Astrocyte (in vitro differentiated cells and primary cell): ENCODE results near the gene SH2D7. TPM values are rescaled to one million over a fixed set of nuclear protein-coding genes. Genes with fewer than 3 reads are reported as not detected.

ENCODE experiments used
- DNase-seq: peaks from one replicate; pipeline ENCODE4 v3.0.0-alpha.2; 2010; ENCODE audit warnings: low read depth
- FAIRE-seq: peaks from 2 replicates; lab custom pipeline; 2011; peaks lifted over from hg19 to GRCh38; lab: Jason Lieb, UNC
- H2AFZ ChIP-seq: 2 replicates; pipeline ENCODE4 v1.6.0; 2012; ENCODE audit warnings: low read depth, low read length, inconsistent platforms
- H3K27ac ChIP-seq: 2 replicates; pipeline ENCODE4 v1.5.1; 2011; ENCODE audit warnings: low read depth, low read length, inconsistent platforms
- H3K27me3 ChIP-seq: 2 replicates; pipeline ENCODE4 v1.6.0; 2011; ENCODE audit warnings: low read length, inconsistent platforms; ENCODE audit not compliant: insufficient read depth
- H3K36me3 ChIP-seq: 2 replicates; pipeline ENCODE4 v1.5.1; 2011; ENCODE audit warnings: low read length, inconsistent platforms; ENCODE audit not compliant: insufficient read depth
- H3K4me1 ChIP-seq: 2 replicates; pipeline ENCODE4 v1.5.1; 2011; ENCODE audit warnings: low read length, inconsistent platforms; ENCODE audit not compliant: insufficient read depth
- H3K4me2 ChIP-seq: 2 replicates; pipeline ENCODE4 v1.6.0; 2012; ENCODE audit warnings: low read length, inconsistent platforms
- H3K4me3 ChIP-seq: 2 replicates; pipeline ENCODE4 v1.5.1; 2011; ENCODE audit warnings: low read depth, mild to moderate bottlenecking, low read length, inconsistent platforms; ENCODE audit not compliant: insufficient read depth
- H3K79me2 ChIP-seq: 2 replicates; pipeline ENCODE4 v1.6.0; 2012; ENCODE audit warnings: mild to moderate bottlenecking, low read length, inconsistent platforms; ENCODE audit not compliant: insufficient read depth
- H3K9ac ChIP-seq: 2 replicates; pipeline ENCODE4 v1.6.0; 2012; ENCODE audit warnings: mild to moderate bottlenecking, low read length, inconsistent platforms
- H3K9me3 ChIP-seq: 2 replicates; pipeline ENCODE4 v1.5.1; 2012; ENCODE audit warnings: low read depth, mild to moderate bottlenecking, low read length, inconsistent platforms; ENCODE audit not compliant: insufficient read depth
- H4K20me1 ChIP-seq: 2 replicates; pipeline ENCODE4 v1.6.0; 2012; ENCODE audit warnings: low read length, inconsistent platforms; ENCODE audit not compliant: insufficient read depth
- H3K27ac Mint-ChIP-seq: one replicate; pipeline ENCODE4 v1.8.0; 2021; ENCODE audit warnings: mild to moderate bottlenecking, mixed read lengths; ENCODE audit not compliant: unreplicated experiment
- H3K27me3 Mint-ChIP-seq: one replicate; pipeline ENCODE4 v1.8.0; 2021; ENCODE audit warnings: low read depth, mixed read lengths; ENCODE audit not compliant: unreplicated experiment
- H3K36me3 Mint-ChIP-seq: one replicate; pipeline ENCODE4 v1.8.0; 2021; ENCODE audit warnings: low read depth, mixed read lengths; ENCODE audit not compliant: unreplicated experiment
- H3K4me1 Mint-ChIP-seq: one replicate; pipeline ENCODE4 v1.8.0; 2021; ENCODE audit warnings: low read depth, mixed read lengths; ENCODE audit not compliant: unreplicated experiment
- H3K4me3 Mint-ChIP-seq: one replicate; pipeline ENCODE4 v1.8.0; 2021; ENCODE audit warnings: mild to moderate bottlenecking, moderate library complexity, mixed read lengths; ENCODE audit not compliant: unreplicated experiment
- H3K9me3 Mint-ChIP-seq: one replicate; pipeline ENCODE4 v1.8.0; 2021; ENCODE audit warnings: mild to moderate bottlenecking, mixed read lengths; ENCODE audit not compliant: unreplicated experiment
- CTCF ChIP-seq: IDR thresholded peaks from 2 replicates; pipeline ENCODE4 v1.5.1; 2011; ENCODE audit warnings: low read depth, mild to moderate bottlenecking, inconsistent platforms, low read length, moderate library complexity; ENCODE audit not compliant: insufficient read depth
- EZH2 ChIP-seq: IDR thresholded peaks from 2 replicates; pipeline ENCODE4 v1.6.1; 2012; ENCODE audit warnings: mild to moderate bottlenecking, low read length, inconsistent platforms; ENCODE audit not compliant: insufficient read depth
- total RNA-seq: library from RNA; stranded (reverse); gene quantifications from 2 replicates; pipeline ENCODE4 v1.2.1, GENCODE V29; 2021

SH2D7 gene
- total RNA-seq, 1 donor from 2014 or later: not detected

DNA sequence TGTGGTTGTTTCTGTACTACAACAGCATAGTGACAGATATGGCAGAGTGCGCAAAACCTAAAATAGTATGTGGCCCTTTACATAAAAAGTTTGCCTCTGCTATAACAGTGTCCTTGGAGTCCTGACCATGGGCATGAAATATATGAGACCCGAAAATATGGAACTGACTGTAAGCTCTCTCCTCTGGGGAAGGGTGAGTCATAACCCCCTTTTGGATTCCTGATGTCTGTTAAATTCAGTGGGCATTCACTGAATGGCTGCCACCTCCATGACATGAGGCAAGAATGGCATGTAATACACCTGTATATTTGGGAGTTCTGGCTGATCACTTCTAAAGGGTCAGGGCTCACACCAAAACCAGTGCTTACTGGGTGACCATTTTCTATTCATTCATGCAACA, 21.0 kb upstream of the SH2D7 start:
- H3K36me3 Mint-ChIP-seq: peaks cover 2% of the 10 kb centered on the region
- Histone ChIP-seq H3K9ac (no peak overlapping the region), H3K27me3 (no peaks in the 10 kb centered on the region), H4K20me1 (peaks cover 65% of the 10 kb centered on the region), H3K79me2 (peaks cover 92% of the 10 kb centered on the region), H3K4me2 (no peak overlapping the region), H3K27ac (no peak overlapping the region), H3K9me3 (no peaks in the 10 kb centered on the region), H3K4me3 (no peak overlapping the region), H2AFZ (no peak overlapping the region), H3K4me1 (peaks cover 64% of the 10 kb centered on the region), H3K36me3 (no peaks in the 10 kb centered on the region)
- H3K27ac Mint-ChIP-seq: no peak overlapping the region
- H3K4me1 Mint-ChIP-seq: peaks cover 66% of the 10 kb centered on the region
- no peaks in the 10 kb centered on the region for H3K9me3 Mint-ChIP-seq
- no peak for TF ChIP-seq CTCF
- no peak for TF ChIP-seq EZH2
- no peaks in the 10 kb centered on the region for H3K27me3 Mint-ChIP-seq
- FAIRE-seq: no peak
- no peak overlapping the region for H3K4me3 Mint-ChIP-seq
- no peak for DNase-seq

- no peak overlapping the region for H3K4me3 Mint-ChIP-seq
- Histone ChIP-seq H3K27ac (peak overlapping the region; percentile 11), H2AFZ (no peak overlapping the region), H3K9ac (peak overlapping the region; percentile 27), H3K36me3 (no peaks in the 10 kb centered on the region), H3K4me1 (peaks cover 61% of the 10 kb centered on the region), H3K79me2 (peaks cover 92% of the 10 kb centered on the region), H4K20me1 (peaks cover 58% of the 10 kb centered on the region), H3K4me3 (no peak overlapping the region), H3K9me3 (no peaks in the 10 kb centered on the region), H3K27me3 (no peaks in the 10 kb centered on the region), H3K4me2 (peak overlapping the region; percentile 53)
- H3K36me3 Mint-ChIP-seq: peaks cover 2% of the 10 kb centered on the region
- no peak for DNase-seq
- no peaks in the 10 kb centered on the region for H3K9me3 Mint-ChIP-seq
- peak overlapping the region; percentile 2 for H3K27ac Mint-ChIP-seq
- H3K4me1 Mint-ChIP-seq: peaks cover 62% of the 10 kb centered on the region
- no peak for FAIRE-seq
- TF ChIP-seq CTCF: no peak
- TF ChIP-seq EZH2: no peak
- no peaks in the 10 kb centered on the region for H3K27me3 Mint-ChIP-seq
Observed at GRCh38 chr15:78072080-78072892, 20.1 kb upstream of the SH2D7 start.
